Activated T-cell treated with anti-CD3 and anti-CD28 coated beads, Interleukin-2, amount 50 U/mL, for 4 hours (primary cell): ENCODE measurements around the gene ARID3A. TPM values are rescaled to one million over a fixed set of nuclear protein-coding genes. Genes with fewer than 3 reads are reported as not detected.
A peak's percentile ranks its signal among the peaks of the same experiment; 100 is the strongest.
"Not testable (repeated sequence)": the region's sequence is repeated elsewhere in the genome, so short reads cannot be mapped to it uniquely, and the experiment has no call there.

Experiments
- ATAC-seq, 2 donors: fragments of 200-7000 bp; cut with Tn5 transposase; one replicate each; pipeline ENCODE4 v1.10.0; 2021
- DNase-seq: peaks from one replicate; pipeline ENCODE4 v3.0.0-alpha.2; 2020
- H3K27me3 Mint-ChIP-seq: one replicate; pipeline ENCODE4 v1.8.0; 2021; ENCODE audit warnings: low read depth, mixed read lengths
- H3K36me3 Mint-ChIP-seq: one replicate; pipeline ENCODE4 v1.8.0; 2022; ENCODE audit warnings: mixed read lengths; ENCODE audit not compliant: insufficient read depth
- H3K4me1 Mint-ChIP-seq: one replicate; pipeline ENCODE4 v1.8.0; 2021; ENCODE audit warnings: low read depth, mixed read lengths
- H3K4me3 Mint-ChIP-seq: one replicate; pipeline ENCODE4 v1.8.0; 2021; ENCODE audit warnings: mild to moderate bottlenecking, moderate library complexity, mixed read lengths
- H3K9me3 Mint-ChIP-seq: one replicate; pipeline ENCODE4 v1.8.0; 2021; ENCODE audit warnings: mixed read lengths
- total RNA-seq, 3 donors: library from RNA; stranded (reverse); gene quantifications; one replicate each; pipeline ENCODE4 v1.2.1, GENCODE V29; 2021

Gene ARID3A
- total RNA-seq, 3 donors from 2014 or later: 7.3 to 13.2 (median 10.0) TPM

- no peak for ATAC-seq
- Mint-ChIP-seq H3K9me3 (no peaks in the 10 kb centered on the region), H3K27me3 (no peaks in the 10 kb centered on the region), H3K36me3 (no peaks in the 10 kb centered on the region), H3K4me1 (peaks cover 11% of the 10 kb centered on the region), H3K4me3 (no peak overlapping the region)
- no peak for DNase-seq
Measured at GRCh38 chr19:950352-951066, 24.7 kb downstream of the ARID3A start.

GRCh38 chr19:952049-952679 lies 26.3 kb downstream of the ARID3A start:
- Mint-ChIP-seq H3K36me3 (no peaks in the 10 kb centered on the region), H3K9me3 (no peaks in the 10 kb centered on the region), H3K4me1 (peaks cover 11% of the 10 kb centered on the region), H3K27me3 (no peaks in the 10 kb centered on the region), H3K4me3 (no peak overlapping the region)
- DNase-seq (no peak), ATAC-seq (no peak)

DNA sequence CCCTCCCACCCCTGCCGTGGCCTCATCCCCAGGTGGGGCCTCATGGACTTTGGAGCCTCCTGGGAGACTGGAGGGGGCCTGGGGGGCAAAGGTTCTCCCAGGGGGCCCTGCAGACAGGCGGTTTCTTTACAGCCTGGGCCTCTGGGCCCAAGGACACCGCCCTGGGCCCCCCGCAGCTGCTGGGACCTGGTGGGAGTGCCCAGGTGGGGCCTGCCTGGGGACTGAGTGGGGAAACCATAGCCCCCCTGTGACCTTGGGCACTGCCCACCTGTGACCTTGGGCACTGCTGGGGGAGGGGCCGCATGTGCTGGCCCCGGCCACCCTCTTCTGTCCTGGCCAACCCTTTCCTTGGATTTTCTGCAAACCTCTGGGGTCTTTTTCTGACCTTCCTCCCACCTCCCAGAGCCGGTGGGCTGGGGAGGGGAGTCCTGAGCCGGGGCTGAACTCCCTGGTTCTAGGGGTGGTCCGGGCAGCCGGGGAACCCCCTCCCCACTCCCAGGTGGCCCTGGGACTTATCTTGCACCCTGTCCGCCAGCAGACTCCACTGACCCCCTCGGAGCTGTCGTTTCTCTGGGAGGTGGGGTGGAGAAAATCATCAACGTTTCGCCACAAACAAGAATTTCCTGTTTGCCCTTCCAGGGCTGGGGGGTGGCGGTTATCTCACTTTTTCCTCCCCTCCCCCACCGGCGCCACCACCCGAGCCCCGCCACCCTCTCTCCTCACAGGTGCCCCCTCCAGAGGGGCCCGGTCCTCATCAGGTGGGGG lies 27.0 kb downstream of the ARID3A start:
- Mint-ChIP-seq H3K4me3 (no peak overlapping the region), H3K36me3 (no peaks in the 10 kb centered on the region), H3K4me1 (peaks cover 11% of the 10 kb centered on the region), H3K27me3 (no peaks in the 10 kb centered on the region), H3K9me3 (no peaks in the 10 kb centered on the region)
- ATAC-seq: no peak
- DNase-seq: no peak

GRCh38 chr19:953445-954271 lies 27.8 kb downstream of the ARID3A start:
- no peaks in the 10 kb centered on the region for H3K36me3 Mint-ChIP-seq
- DNase-seq: no peak
- H3K27me3 Mint-ChIP-seq: no peaks in the 10 kb centered on the region
- no peak for ATAC-seq
- peak overlapping the region; percentile 56 for H3K4me3 Mint-ChIP-seq
- peaks cover 11% of the 10 kb centered on the region for H3K4me1 Mint-ChIP-seq
- H3K9me3 Mint-ChIP-seq: no peaks in the 10 kb centered on the region

DNA sequence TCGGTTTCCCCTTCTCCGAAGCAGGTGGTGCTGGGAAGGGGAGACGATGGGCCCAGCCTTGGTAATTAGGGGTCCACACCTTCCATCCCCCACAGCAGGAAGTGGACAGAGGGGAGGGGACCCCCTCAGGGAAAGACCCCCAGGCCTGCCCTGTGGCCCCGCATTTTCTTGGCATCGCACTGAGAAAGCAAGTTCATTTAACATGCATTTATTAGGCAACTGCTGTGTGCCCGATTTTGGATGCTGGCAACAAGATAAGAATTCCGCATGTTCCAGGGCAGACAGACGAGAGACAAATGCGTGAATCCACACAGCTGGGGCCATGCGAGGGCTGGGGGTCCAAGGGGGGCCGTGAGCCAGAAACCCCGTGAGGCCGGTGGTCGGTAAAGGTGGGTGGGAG lies 28.4 kb downstream of the ARID3A start:
- peaks cover 12% of the 10 kb centered on the region for H3K4me1 Mint-ChIP-seq
- no peaks in the 10 kb centered on the region for H3K27me3 Mint-ChIP-seq
- no peak for ATAC-seq
- DNase-seq: no peak
- no peaks in the 10 kb centered on the region for H3K36me3 Mint-ChIP-seq
- no peaks in the 10 kb centered on the region for H3K9me3 Mint-ChIP-seq
- no peak overlapping the region for H3K4me3 Mint-ChIP-seq

DNA sequence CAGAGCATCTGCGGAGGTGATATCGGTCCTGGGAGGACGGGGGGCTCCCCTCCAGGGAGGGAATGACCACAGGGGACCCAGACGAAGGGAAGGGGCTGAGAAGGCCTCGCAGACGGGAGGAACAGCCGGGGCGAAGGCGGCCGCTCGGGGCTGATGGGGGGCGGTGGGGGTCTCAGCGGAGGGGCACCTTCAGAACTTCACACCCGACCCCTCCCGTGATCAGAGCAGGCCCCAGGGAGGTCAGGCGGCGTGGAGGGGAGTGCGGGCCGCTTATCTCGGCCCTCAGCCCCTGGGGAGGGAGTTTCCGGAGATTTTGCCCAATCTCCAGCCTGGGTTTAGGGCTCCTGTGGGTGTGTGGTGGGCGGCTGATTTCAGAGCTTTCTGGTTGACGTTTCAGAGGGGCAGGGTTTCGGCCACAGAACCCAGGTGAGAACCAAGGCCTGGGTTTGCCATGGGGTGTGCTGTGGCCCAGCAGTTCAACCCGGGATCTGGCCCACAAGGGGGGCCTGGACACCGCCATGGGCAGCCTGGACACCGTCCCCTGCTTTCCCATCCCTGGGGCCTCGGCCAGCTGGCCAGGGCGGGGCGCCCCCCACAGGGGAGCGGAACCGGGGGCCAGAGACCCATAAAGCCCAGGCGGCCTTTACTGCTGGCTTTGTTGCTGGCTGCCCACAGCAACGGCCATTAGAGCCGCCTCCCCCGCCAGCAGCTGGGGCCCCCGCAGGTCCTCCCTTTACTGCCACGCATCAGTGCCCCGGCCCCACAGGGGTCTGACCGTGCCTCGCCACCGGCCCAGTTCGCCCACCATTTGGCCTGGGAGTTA lies 29.0 kb downstream of the ARID3A start:
- DNase-seq (no peak), ATAC-seq (no peak)
- no peak overlapping the region for H3K4me3 Mint-ChIP-seq
- H3K4me1 Mint-ChIP-seq: peaks cover 12% of the 10 kb centered on the region
- no peaks in the 10 kb centered on the region for H3K27me3 Mint-ChIP-seq
- H3K36me3 Mint-ChIP-seq: no peaks in the 10 kb centered on the region
- no peaks in the 10 kb centered on the region for H3K9me3 Mint-ChIP-seq

DNA sequence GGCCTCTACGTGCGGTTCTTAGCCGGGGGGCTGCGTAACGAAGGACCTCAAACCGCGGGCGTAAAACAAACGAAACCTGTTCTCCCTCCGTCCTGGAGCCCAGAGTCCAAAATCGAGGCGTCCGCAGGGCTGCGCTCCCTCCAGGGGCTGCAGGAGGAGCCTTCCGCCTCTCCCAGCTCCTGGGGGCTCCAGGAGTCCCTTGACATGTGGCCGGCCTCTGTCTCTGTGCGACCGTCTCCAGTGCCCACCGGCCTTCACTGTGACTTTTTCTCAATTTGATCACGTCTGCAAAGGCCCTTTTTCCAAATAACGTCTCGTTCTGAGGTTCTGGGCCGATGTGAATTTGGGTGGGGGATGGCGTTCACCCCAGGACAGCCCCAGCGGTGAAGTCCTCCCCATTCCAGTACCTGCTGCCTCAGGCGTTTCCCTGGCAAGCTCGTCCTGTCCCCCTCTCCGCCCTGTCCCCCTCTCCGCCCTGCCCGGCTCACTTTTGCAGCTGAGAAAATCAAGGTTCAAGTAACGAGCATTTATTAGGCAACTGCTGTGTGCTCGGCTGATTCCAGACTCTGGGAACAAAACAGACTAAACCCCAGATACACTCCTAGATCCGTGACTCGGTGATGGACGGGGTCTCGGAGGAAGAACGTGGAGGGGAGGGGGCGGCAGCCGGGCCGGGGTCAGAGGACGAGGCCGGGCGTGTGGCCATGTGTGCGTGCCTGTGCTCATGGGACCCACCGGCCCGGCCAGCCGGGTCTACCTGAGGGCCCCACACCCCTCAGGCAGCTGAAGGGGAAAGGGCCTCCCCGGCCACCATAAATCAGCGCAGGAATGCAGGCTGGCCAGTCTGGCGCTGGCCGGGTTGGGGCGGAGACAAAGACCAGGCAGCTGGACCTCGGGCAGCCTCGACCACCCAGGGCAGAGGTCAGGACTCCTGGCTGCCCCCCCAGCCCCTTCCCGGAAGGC lies 30.2 kb downstream of the ARID3A start:
- no peak overlapping the region for H3K4me3 Mint-ChIP-seq
- ATAC-seq (no peak), DNase-seq (no peak)
- peaks cover 12% of the 10 kb centered on the region for H3K4me1 Mint-ChIP-seq
- H3K9me3 Mint-ChIP-seq: no peaks in the 10 kb centered on the region
- no peaks in the 10 kb centered on the region for H3K27me3 Mint-ChIP-seq
- H3K36me3 Mint-ChIP-seq: no peaks in the 10 kb centered on the region

DNA sequence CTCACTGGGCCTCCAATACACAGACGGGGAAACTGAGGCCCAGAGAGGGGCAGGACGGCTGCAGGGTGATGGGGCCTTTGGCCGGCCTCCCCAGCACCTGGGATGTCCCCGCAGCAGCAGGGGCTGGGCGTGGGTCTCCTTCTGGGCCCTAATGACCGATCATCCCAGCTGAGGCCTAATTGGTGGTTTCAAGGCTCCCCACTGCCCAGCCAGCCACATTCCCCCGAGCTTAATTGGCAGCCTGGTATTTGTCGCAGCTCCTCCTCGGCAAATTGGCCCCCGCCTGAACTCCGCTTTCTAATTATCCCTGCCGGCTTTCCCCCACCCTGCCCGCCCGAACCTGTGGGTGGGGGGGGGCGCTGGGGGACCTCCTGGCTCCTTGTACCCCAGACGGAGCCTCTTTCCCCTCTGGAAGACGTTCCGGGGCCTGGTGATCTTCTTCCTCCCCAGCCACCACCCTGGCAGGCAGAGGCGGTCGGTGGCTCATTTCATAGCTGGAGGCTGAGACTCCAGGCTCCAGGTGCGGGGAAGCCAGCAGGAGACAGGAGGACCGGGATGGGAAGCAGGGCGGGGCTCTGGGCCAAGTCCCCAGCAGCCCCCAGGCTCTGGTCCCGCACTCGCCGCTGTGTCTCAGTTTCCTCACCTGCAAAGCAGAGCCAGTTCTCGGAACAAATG lies 31.1 kb downstream of the ARID3A start:
- no peaks in the 10 kb centered on the region for H3K36me3 Mint-ChIP-seq
- H3K4me3 Mint-ChIP-seq: no peak overlapping the region
- no peaks in the 10 kb centered on the region for H3K9me3 Mint-ChIP-seq

DNA sequence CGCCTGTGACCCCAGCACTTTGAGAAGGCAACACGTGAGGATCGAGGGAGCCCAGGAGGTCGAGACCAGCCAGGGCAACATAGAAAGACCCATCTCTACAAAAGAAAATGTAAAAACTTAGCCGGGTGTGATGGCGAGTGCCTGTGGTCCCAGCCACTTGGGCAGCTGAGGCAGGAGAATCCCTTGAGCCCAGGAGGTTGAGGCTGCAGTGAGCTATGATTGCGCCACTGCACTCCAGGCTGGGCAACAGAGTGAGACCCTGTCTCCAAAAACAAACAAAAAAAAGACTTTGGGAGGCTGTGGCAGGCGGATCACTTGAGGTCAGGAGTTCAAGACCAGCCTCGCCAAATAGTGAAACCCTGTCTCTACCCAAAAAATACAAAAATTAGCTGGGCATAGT lies 31.7 kb downstream of the ARID3A start:
- not testable (repeated sequence) for ATAC-seq

More for the DNA sequence above, 31.1 kb downstream of the ARID3A start:
- DNase-seq (no peak), ATAC-seq (no peak)
- peaks cover 8% of the 10 kb centered on the region for H3K4me1 Mint-ChIP-seq
- no peaks in the 10 kb centered on the region for H3K27me3 Mint-ChIP-seq

DNA sequence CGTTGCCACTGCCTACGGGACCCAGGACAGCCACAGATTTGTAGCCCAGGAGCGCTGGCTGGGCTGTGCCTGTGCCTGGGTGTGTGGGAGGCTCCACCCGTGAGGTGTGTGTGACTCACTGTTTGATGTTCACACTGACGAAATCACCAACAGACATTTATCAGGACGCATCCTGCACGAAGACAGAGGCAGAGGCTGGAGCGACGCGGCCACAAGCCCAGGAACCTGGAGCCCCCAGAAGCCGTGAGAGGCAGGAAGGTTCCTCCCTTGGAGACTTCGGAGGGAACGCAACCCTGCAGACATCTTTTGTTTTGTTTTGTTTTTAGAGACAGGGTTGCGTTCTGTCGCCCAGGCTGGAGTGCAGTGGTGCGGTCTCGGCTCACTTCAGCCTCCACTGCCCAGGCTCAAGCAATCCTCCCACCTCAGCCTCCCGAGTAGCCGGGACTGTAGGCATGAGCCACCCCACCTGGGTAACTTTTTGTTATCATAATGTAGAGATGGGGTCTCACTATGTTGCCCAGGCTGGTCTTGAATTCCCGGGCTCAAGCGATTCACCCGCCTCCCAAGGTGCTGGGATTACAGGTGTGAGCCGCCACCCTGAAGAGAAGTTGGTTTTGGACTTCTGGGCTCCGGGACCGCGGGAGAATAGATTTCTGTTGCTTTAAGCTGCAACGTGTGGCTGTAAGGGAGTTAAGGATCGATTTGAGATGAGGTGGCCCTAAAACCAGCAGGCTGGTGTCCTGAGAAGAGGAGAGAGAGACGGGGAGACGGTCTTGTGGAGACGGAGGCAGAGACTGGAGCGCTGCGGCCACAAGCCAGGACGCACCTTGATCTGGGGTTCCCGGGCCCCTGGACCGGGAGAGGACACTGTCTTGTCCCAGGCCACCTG lies 33.4 kb downstream of the ARID3A start:
- ATAC-seq (peak; percentile 93 to 100), DNase-seq (peak; percentile 46)
- Mint-ChIP-seq H3K36me3 (no peaks in the 10 kb centered on the region), H3K27me3 (no peaks in the 10 kb centered on the region), H3K4me3 (no peak overlapping the region), H3K4me1 (peaks cover 6% of the 10 kb centered on the region), H3K9me3 (no peaks in the 10 kb centered on the region)

More for the DNA sequence above, 31.7 kb downstream of the ARID3A start:
- not testable (repeated sequence) for H3K36me3 Mint-ChIP-seq, H3K4me3 Mint-ChIP-seq, H3K9me3 Mint-ChIP-seq, DNase-seq, H3K27me3 Mint-ChIP-seq
- H3K4me1 Mint-ChIP-seq: peaks cover 10% of the 10 kb centered on the region

GRCh38 chr19:960020-960419 lies 34.2 kb downstream of the ARID3A start:
- H3K4me1 Mint-ChIP-seq: peaks cover 6% of the 10 kb centered on the region
- ATAC-seq: no peak
- no peaks in the 10 kb centered on the region for H3K9me3 Mint-ChIP-seq
- no peak for DNase-seq
- H3K36me3 Mint-ChIP-seq: peaks cover under 1% of the 10 kb centered on the region
- no peaks in the 10 kb centered on the region for H3K27me3 Mint-ChIP-seq
- no peak overlapping the region for H3K4me3 Mint-ChIP-seq

DNA sequence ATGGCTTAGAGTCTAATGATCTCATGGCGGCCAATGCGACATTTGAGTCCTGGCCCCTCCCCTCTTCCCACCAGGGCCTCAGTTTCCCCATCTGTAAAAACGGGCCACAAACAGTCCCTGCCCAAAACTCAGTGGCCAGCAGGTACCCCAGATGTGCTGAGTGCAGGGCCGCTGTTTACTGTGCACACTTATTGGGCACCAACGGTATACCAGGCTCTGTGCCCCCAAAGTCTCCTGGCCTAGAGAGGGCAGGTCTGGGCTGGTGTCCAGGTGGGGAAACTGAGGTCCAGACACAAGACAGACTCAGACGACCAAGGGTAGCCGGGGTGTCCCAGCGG lies 34.7 kb downstream of the ARID3A start:
- no peak for DNase-seq
- Mint-ChIP-seq H3K4me3 (no peak overlapping the region), H3K36me3 (peaks cover 2% of the 10 kb centered on the region), H3K27me3 (no peaks in the 10 kb centered on the region), H3K4me1 (peaks cover 6% of the 10 kb centered on the region), H3K9me3 (no peaks in the 10 kb centered on the region)
- no peak for ATAC-seq
